Adipocyte (in vitro differentiated cells): ENCODE data around the gene KCNA10.
A peak's percentile ranks its signal among the peaks of the same experiment; 100 is the strongest.

Source experiments
- DNase-seq: peaks from one replicate; pipeline ENCODE4 v3.0.0-alpha.2; 2015; ENCODE audit warnings: low read depth
- H3K27me3 ChIP-seq: replicated peaks from 2 replicates; pipeline ENCODE4 v1.7.0; 2013; ENCODE audit warnings: mild to moderate bottlenecking, low read length, moderate library complexity; ENCODE audit not compliant: control insufficient read depth, insufficient read depth
- H3K36me3 ChIP-seq: 2 replicates; pipeline ENCODE4 v1.7.0; 2013; ENCODE audit warnings: low read length, mild to moderate bottlenecking, moderate library complexity; ENCODE audit not compliant: control insufficient read depth, insufficient read depth, severe bottlenecking
- H3K4me1 ChIP-seq: 2 replicates; pipeline ENCODE4 v1.7.0; 2013; ENCODE audit warnings: mild to moderate bottlenecking, low read length, moderate library complexity; ENCODE audit not compliant: control insufficient read depth, insufficient read depth
- H3K4me3 ChIP-seq: 2 replicates; pipeline ENCODE4 v1.7.0; 2013; ENCODE audit warnings: mild to moderate bottlenecking, low read length, moderate library complexity
- H3K9ac ChIP-seq: 2 replicates; pipeline ENCODE4 v1.7.0; 2013; ENCODE audit warnings: mild to moderate bottlenecking, low read length, moderate library complexity
- H3K9me3 ChIP-seq: 2 replicates; pipeline ENCODE4 v1.7.0; 2013; ENCODE audit warnings: mild to moderate bottlenecking, low read length, moderate library complexity; ENCODE audit not compliant: control insufficient read depth

Gene KCNA10

DNA sequence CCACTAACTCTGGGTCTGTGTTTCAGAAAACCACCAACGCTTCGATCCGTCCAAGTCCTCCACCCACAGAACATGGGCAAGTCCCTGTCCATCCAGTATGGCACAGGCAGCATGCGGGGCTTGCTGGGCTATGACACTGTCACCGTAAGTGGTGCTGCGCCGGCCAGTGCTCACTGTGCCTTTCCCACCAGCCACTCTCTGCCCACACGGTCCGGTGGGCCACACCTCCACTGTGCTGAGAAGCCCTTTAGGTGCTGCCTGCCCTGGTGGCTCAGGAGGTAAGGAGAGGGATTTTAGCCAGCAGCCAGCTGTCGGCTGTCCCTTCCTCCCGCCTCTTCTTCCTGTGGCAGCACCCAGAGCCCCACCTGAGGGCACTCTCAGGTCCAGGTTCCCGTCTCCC lies 34.2 kb downstream of the KCNA10 start:
- Histone ChIP-seq H3K36me3 (no peaks in the 10 kb centered on the region), H3K27me3 (peaks cover 8% of the 10 kb centered on the region), H3K9me3 (no peaks in the 10 kb centered on the region), H3K9ac (no peak overlapping the region), H3K4me3 (no peak overlapping the region), H3K4me1 (peaks cover 36% of the 10 kb centered on the region)
- no peak for DNase-seq

DNA sequence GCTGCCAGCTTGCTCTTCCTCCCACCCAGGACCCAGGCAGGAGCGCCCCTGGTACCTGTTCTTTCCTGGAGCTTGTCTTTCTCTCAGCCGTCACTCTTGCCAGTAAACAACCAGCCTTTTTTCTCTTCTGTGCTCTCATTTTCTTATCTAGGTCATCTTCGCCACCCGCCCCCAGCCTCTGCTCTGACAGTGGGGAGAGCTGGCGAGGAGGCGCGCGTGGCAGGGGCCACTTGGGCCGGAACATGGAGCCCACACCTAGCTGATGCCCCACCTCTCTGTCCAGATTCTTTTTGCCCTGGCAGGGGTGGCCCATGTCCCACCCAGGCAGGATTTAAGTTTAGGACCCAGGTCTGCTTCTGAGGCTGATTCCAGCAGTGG lies 35.7 kb downstream of the KCNA10 start:
- no peak for DNase-seq
- no peaks in the 10 kb centered on the region for H3K36me3 ChIP-seq
- H3K9ac ChIP-seq, result no peak overlapping the region
- no peaks in the 10 kb centered on the region for H3K9me3 ChIP-seq
- peaks cover 37% of the 10 kb centered on the region for H3K4me1 ChIP-seq
- no peak overlapping the region for H3K4me3 ChIP-seq
- peaks cover 8% of the 10 kb centered on the region for H3K27me3 ChIP-seq

DNA sequence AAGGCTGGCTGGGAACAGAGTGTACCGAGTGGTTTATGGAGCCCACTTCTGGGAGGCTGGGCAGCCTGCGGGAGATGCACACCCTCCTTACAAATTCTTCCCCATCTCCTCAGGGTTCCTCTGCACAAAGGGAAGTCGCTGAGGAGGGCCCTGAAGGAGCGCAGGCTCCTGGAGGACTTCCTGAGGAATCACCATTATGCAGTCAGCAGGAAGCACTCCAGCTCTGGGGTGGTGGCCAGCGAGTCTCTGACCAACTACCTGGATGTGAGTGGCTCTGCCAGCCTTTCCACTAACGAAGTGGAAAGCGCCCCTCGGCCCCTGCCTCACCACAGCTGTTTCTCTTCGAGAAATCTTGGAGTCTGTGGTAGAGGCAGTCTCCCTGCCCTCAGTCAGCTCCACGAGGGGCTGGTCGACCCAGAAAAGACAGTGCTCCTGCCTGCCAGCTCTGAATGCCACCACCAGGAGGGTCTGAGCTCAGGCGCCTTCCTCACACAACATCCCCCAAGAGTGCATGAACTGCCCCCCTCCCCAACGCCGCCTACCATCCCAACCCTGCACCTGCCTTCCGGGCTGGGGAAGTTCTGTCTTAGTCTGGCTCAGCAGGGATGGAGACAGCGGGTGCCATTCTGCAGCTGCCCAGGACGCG lies 36.2 kb downstream of the KCNA10 start:
- no peak for DNase-seq
- Histone ChIP-seq H3K4me3 (peak overlapping the region; percentile 5), H3K4me1 (peaks cover 37% of the 10 kb centered on the region), H3K9me3 (no peaks in the 10 kb centered on the region), H3K36me3 (no peaks in the 10 kb centered on the region), H3K9ac (no peak overlapping the region), H3K27me3 (peaks cover 8% of the 10 kb centered on the region)

DNA sequence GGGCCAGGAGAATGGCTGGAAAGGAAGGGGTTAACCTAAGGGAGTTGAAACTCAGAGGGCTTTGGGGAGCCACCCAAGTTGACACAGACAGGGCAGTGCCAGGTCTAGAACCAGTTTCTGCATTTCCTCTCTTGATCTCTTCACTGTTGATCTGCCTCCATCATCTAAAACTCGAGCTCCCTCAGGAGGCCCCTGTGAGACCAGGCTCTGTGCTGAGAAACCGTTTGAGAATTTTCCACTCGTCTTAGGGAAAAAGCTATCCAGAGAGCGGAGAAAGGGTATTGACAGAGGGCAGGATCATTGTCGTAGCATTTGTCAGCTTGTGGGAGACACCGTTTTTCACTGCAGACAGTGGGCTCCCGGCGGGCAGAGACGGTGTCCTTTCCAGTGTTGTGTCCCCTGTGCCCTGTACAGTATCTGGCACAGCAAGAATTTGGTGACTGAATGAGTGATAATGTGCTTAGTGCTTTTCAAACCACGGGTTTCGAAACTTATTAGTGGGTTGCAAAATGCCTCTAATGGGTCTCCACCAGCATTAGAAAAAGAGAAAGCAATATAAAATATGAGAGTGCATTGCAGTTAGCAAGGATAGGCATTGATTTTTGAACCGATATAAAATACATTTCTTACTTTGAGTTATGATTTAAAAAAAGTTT lies 36.9 kb downstream of the KCNA10 start:
- no peaks in the 10 kb centered on the region for H3K36me3 ChIP-seq
- peak overlapping the region; percentile 37 for H3K9ac ChIP-seq

DNA sequence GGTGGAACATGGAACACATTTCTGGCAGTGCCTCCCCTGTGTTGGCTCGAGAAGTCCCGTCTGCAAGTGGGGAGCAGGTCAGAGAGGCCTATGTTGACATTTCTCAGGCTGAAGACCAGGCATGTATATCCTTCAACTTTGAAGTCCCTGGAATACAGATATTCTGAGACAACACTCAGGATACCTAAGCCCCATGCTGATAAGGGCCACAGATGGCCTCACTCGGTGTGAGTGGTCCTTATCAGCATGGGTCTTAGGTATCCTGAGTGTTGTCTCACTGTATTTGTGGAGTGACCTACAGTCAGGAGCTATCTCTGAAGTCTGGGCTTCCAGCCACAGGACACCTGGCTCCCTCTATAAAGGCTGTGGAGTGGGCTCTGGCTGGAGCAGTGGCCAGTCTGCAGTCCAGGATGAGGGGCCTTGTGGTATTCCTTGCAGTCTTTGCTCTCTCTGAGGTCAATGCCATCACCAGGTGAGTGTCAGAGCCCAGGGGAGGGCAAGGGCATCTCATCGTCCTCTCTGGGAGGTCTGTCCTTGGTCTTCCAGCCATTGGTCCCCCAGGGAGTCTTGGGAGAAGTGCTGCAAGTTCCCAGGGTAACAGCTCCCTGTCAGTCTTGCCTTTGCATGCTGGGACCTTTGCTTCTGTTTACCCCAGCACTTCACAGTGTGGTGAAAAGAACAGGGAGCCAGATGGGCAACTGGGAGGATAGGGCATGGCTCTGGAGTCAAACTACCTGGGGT lies 38.4 kb downstream of the KCNA10 start:
- DNase-seq, result no peak
- no peak overlapping the region for H3K9ac ChIP-seq
- H3K36me3 ChIP-seq, result no peaks in the 10 kb centered on the region
- H3K27me3 ChIP-seq, result peaks cover 8% of the 10 kb centered on the region
- H3K4me1 ChIP-seq, result peaks cover 46% of the 10 kb centered on the region
- no peak overlapping the region for H3K4me3 ChIP-seq
- no peaks in the 10 kb centered on the region for H3K9me3 ChIP-seq

More for the DNA sequence above, 36.9 kb downstream of the KCNA10 start:
- H3K27me3 ChIP-seq, result peaks cover 8% of the 10 kb centered on the region
- H3K9me3 ChIP-seq, result no peaks in the 10 kb centered on the region
- peak overlapping the region; percentile 5 for H3K4me3 ChIP-seq
- peak; percentile 18 for DNase-seq
- peaks cover 37% of the 10 kb centered on the region for H3K4me1 ChIP-seq

DNA sequence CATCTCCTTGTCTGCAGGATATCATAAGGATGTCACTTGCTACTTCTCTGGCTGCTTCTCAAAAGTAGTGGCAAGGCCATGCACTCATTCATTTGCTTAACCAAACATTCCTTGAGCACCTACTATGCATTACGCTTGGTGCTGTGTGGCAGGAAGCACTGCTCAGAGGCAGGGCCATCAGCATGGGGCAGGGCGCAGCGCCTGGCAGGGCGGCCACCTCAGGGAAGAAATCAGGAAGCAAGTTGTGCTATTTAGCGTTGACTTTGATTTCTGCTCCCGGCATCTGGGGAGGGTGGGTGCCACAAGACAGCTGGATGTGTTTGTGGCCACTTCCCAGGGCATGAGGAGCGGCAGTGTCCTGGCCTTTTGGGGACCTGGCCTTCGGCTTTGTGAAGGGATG lies 40.1 kb downstream of the KCNA10 start:
- H3K4me1 ChIP-seq, result peaks cover 46% of the 10 kb centered on the region
- no peaks in the 10 kb centered on the region for H3K36me3 ChIP-seq
- H3K27me3 ChIP-seq, result no peaks in the 10 kb centered on the region
- no peak for DNase-seq
- H3K9me3 ChIP-seq, result no peaks in the 10 kb centered on the region
- no peak overlapping the region for H3K4me3 ChIP-seq
- H3K9ac ChIP-seq, result no peak overlapping the region

DNA sequence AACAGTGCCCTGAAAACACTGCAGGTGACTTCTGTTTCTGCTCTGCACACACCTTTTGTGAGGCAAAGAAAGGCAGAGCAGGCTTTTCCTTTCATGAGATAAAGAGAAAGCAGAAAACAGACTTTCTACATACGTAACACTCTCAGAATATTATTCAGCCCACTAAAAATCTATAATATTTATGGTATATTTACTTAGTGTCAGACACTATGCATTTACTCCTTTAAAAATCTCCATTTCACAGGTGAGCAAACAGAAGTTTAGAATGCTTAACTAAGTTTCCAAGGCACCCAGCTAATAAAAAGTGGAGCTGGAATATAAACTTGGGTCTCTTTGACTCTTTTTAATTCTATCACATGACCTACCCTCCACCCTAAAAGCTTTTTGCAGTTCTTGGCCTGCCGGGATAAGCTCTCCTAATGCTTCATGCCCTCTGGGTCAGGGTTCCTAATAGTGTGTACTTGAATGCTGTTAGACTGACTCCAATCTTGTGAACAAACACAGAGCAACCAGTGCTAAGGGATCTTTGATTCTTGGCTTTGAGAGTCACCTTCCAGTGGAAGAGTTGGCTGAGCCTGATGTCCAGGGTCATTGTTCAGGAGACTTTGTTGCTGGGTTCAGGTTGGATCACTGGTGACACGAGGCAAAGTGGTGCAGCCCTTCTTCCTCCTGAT lies 40.9 kb downstream of the KCNA10 start:
- DNase-seq, result no peak
- H3K27me3 ChIP-seq, result no peaks in the 10 kb centered on the region
- no peaks in the 10 kb centered on the region for H3K9me3 ChIP-seq
- H3K4me1 ChIP-seq, result peaks cover 44% of the 10 kb centered on the region
- no peak overlapping the region for H3K4me3 ChIP-seq
- no peak overlapping the region for H3K9ac ChIP-seq
- H3K36me3 ChIP-seq, result no peaks in the 10 kb centered on the region

DNA sequence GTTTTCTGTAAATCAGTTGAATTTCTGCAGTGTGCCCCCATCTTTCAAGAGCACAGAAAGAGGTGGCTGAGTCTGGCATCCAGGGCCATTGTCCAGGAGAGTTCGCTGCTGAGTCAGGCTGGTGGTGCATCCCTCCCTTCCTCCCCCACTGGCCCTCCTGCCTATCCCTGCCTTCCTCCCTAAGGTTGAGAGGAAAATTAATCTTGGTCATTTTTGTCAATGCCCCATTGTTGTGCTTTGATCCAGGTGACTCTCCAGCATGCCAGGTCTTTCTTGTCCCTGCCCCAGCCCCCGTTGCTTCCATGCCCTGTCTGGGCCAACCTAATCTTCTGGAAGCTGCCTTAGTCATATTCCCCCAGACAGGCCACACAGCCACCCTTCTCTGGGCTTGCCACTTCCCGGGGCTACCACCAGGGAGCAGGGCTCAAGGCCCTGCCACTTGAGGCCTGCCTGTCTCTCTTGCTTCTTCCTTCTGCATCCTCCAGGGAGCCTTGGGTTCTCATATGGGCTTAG lies 41.5 kb downstream of the KCNA10 start:
- Histone ChIP-seq H3K27me3 (no peaks in the 10 kb centered on the region), H3K36me3 (no peaks in the 10 kb centered on the region), H3K4me3 (no peak overlapping the region), H3K4me1 (peaks cover 38% of the 10 kb centered on the region), H3K9me3 (no peaks in the 10 kb centered on the region), H3K9ac (no peak overlapping the region)
- DNase-seq, result no peak

DNA sequence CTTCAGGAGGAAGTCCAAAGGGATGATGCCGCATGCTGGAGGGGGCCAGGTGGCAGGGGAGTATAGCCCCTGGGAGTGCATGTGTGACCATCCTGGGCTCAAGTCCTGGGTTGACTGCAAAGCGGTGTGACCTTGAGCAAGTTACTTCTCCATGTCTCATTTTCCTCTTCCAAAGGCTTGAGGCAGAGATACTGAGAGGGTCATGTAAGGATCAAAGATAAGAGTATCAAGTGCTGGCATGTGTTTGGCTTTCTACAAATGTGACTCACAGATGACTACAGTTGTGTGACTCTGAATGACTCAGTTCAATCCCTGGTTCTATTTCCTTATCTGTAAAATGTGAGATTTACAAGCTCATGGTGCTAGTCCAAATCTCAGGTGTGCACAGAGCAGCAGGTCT lies 41.9 kb downstream of the KCNA10 start:
- Histone ChIP-seq H3K4me1 (peaks cover 33% of the 10 kb centered on the region), H3K27me3 (no peaks in the 10 kb centered on the region), H3K4me3 (no peak overlapping the region), H3K9ac (no peak overlapping the region), H3K36me3 (no peaks in the 10 kb centered on the region), H3K9me3 (no peaks in the 10 kb centered on the region)
- peak; percentile 25 for DNase-seq

DNA sequence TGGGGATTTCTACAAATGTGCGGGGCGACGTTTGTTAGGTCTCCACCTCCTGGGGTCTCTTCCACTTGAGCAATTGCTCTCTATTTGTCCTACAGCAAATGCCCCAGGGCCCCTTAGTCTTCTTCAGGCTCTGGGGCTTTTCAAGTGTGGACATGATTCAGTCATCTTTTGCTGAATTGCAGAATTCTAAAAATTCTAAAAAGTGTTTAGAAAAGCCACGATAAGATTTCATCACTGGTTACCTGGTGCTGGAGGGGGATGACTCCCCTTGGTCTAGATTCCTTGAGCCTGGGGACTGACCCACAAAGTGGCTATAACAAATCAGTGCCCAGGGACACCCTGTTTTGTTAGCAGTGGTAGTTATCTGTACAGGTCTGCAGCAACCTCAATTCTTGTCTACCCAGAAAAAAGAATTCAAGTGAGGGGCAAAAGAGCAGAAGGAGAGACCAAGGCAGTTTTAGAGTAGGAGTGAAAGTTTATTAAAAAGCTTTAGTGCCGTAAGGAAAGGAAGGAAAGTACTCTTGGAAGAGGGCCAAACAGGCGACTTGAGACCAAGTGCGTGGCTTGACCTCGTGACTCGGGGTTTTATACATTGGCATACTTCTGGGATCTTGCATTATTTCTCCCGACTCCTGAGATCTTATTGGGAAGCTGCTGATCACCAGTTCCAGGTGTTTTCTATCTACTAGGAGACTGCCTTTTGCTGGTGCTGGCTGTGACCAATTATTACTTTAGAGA lies 42.8 kb downstream of the KCNA10 start:
- no peak overlapping the region for H3K4me3 ChIP-seq
- no peaks in the 10 kb centered on the region for H3K27me3 ChIP-seq
- H3K36me3 ChIP-seq, result no peaks in the 10 kb centered on the region
- DNase-seq, result no peak
- peaks cover 25% of the 10 kb centered on the region for H3K4me1 ChIP-seq
- H3K9me3 ChIP-seq, result no peaks in the 10 kb centered on the region
- H3K9ac ChIP-seq, result no peak overlapping the region
